Measurements from ENCODE around the gene SLC37A3. TPM values are rescaled to one million over a fixed set of nuclear protein-coding genes. Genes with fewer than 3 reads are reported as not detected.

Gene SLC37A3
- total and polyA plus RNA-seq, 2 donors (not counting 1 experiment from before 2014, with no cell fraction given): 9.1 to 20.1 TPM

- DNase-seq (no peak), ATAC-seq (ENCODE audit: low read depth) (no peak)
- ChIA-PET CTCF (no interaction called here), POLR2A (no interaction called here)
- Mint-ChIP-seq H3K9me3 (ENCODE audit: insufficient read depth) (no peaks in the 10 kb centered on the region), H3K4me1 (no peaks in the 10 kb centered on the region), H3K4me3 (no peak overlapping the region), H3K27ac (no peak overlapping the region), H3K27me3 (no peaks in the 10 kb centered on the region)
- Histone ChIP-seq H3K9ac (ENCODE audit: low read length) (no peak overlapping the region), H3K27ac (ENCODE audit: low read length in 2 of 2) (no peak overlapping the region), H3K4me2 (replicated peaks; ENCODE audit: low read depth, low read length, poor library complexity, severe bottlenecking) (no peak overlapping the region), H3K27me3 (replicated peaks in 1 of 4; ENCODE audit: control extremely low read depth in 1 of 4, control insufficient read depth in 3 of 4, insufficient read depth in 4 of 4, low read length in 3 of 4) (no peaks in the 10 kb centered on the region), H4K20me1 (ENCODE audit: control insufficient read depth, insufficient read depth, low read length, poor library complexity, severe bottlenecking) (no peaks in the 10 kb centered on the region), H3K79me2 (ENCODE audit: control insufficient read depth, insufficient read depth, low read length) (no peaks in the 10 kb centered on the region), H3K9me3 (ENCODE audit: control extremely low read depth in 1 of 3, control insufficient read depth in 2 of 3, insufficient read depth in 1 of 3, low read length in 2 of 3) (no peaks in the 10 kb centered on the region), H2AFZ (ENCODE audit: insufficient read depth, low read depth, low read length, poor library complexity, severe bottlenecking) (no peak overlapping the region), H3K4me3 (ENCODE audit: control extremely low read depth in 1 of 5, extremely low read depth in 1 of 5, insufficient read depth in 1 of 5, low read depth in 2 of 5, low read length in 4 of 5) (no peak overlapping the region), H3K4me1 (ENCODE audit: control insufficient read depth in 2 of 2, insufficient read depth in 2 of 2, low read length in 2 of 2) (no peaks in the 10 kb centered on the region), H3K36me3 (replicated peaks in 1 of 2; ENCODE audit: control extremely low read depth in 1 of 2, control insufficient read depth in 1 of 2, extremely low read depth in 1 of 2, insufficient read depth in 2 of 2, low read length in 1 of 2) (peaks cover 11 to 20% of the 10 kb centered on the region in 2 experiments)
- no peak for TF ChIP-seq EZH2 (IDR thresholded peaks at IDR 0.05; ENCODE audit: borderline replicate concordance, insufficient read depth, low read depth, low read length, poor library complexity, severe bottlenecking)
- TF ChIP-seq CTCF (IDR thresholded peaks at IDR 0.05): no peak
- intact Hi-C loops (cut with micrococcal nuclease): no loop called here
- WGBS (ENCODE audit: insufficient coverage): 96% methylated on average over 2 of the region's 5 CpGs
Measured at GRCh38 chr7:140350056-140350455, 48.3 kb downstream of the SLC37A3 start.

- ATAC-seq (ENCODE audit: low read depth) (no peak), DNase-seq (no peak)
- ChIA-PET POLR2A (no interaction called here), CTCF (no interaction called here)
- no peaks in the 10 kb centered on the region for H3K27me3 ChIP-seq (replicated peaks in 1 of 4; ENCODE audit: control extremely low read depth in 1 of 4, control insufficient read depth in 3 of 4, insufficient read depth in 4 of 4, low read length in 3 of 4)
- no peak overlapping the region for H3K4me2 ChIP-seq (replicated peaks; ENCODE audit: low read depth, low read length, poor library complexity, severe bottlenecking)
- no peaks in the 10 kb centered on the region for H3K79me2 ChIP-seq (ENCODE audit: control insufficient read depth, insufficient read depth, low read length)
- H4K20me1 ChIP-seq (ENCODE audit: control insufficient read depth, insufficient read depth, low read length, poor library complexity, severe bottlenecking): no peaks in the 10 kb centered on the region
- H3K4me1 ChIP-seq (ENCODE audit: control insufficient read depth in 2 of 2, insufficient read depth in 2 of 2, low read length in 2 of 2): no peaks in the 10 kb centered on the region
- H3K27ac ChIP-seq (ENCODE audit: low read length in 2 of 2): no peak overlapping the region
- H3K4me3 ChIP-seq (ENCODE audit: control extremely low read depth in 1 of 5, extremely low read depth in 1 of 5, insufficient read depth in 1 of 5, low read depth in 2 of 5, low read length in 4 of 5): no peak overlapping the region
- H3K36me3 ChIP-seq (replicated peaks in 1 of 2; ENCODE audit: control extremely low read depth in 1 of 2, control insufficient read depth in 1 of 2, extremely low read depth in 1 of 2, insufficient read depth in 2 of 2, low read length in 1 of 2): peaks cover 11 to 22% of the 10 kb centered on the region in 2 experiments
- H3K9me3 ChIP-seq (ENCODE audit: control extremely low read depth in 1 of 3, control insufficient read depth in 2 of 3, insufficient read depth in 1 of 3, low read length in 2 of 3): no peaks in the 10 kb centered on the region
- Mint-ChIP-seq H3K4me1 (no peaks in the 10 kb centered on the region), H3K4me3 (no peak overlapping the region), H3K27me3 (no peaks in the 10 kb centered on the region), H3K9me3 (ENCODE audit: insufficient read depth) (no peaks in the 10 kb centered on the region), H3K27ac (no peak overlapping the region)
- intact Hi-C loops (cut with micrococcal nuclease): no loop called here
- no peak overlapping the region for H2AFZ ChIP-seq (ENCODE audit: insufficient read depth, low read depth, low read length, poor library complexity, severe bottlenecking)
- TF ChIP-seq EZH2 (IDR thresholded peaks at IDR 0.05; ENCODE audit: borderline replicate concordance, insufficient read depth, low read depth, low read length, poor library complexity, severe bottlenecking): no peak
- no peak for TF ChIP-seq CTCF (IDR thresholded peaks at IDR 0.05)
- H3K9ac ChIP-seq (ENCODE audit: low read length): no peak overlapping the region
- 91% methylated on average over 5 of the region's 8 CpGs for WGBS (ENCODE audit: insufficient coverage)
Measured at GRCh38 chr7:140349144-140349771, 49.1 kb downstream of the SLC37A3 start.

Data from B cell (primary cell).